ENCODE results near the gene OR4X2.

DNA sequence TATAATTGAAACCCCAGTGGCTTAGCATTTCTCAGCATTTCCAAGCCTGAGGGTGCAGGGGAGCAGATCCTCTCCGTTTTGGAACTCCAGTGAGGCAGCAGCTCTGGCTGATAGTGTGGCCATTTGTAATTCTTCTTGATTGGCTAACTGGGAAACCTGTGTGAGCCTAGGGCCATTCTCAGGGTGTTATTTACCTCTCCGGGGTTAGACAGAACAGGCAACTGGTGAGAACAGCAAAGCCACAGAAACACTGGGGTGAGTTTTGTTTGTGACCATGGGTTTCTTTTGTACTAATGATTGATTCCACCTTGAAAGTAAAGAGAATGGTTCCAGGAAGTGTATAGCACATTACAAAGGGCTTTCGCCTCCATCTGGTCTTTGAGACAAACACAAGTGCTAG lies 2.4 kb upstream of the OR4X2 start:
- TF ChIP-seq, protein P1, sequence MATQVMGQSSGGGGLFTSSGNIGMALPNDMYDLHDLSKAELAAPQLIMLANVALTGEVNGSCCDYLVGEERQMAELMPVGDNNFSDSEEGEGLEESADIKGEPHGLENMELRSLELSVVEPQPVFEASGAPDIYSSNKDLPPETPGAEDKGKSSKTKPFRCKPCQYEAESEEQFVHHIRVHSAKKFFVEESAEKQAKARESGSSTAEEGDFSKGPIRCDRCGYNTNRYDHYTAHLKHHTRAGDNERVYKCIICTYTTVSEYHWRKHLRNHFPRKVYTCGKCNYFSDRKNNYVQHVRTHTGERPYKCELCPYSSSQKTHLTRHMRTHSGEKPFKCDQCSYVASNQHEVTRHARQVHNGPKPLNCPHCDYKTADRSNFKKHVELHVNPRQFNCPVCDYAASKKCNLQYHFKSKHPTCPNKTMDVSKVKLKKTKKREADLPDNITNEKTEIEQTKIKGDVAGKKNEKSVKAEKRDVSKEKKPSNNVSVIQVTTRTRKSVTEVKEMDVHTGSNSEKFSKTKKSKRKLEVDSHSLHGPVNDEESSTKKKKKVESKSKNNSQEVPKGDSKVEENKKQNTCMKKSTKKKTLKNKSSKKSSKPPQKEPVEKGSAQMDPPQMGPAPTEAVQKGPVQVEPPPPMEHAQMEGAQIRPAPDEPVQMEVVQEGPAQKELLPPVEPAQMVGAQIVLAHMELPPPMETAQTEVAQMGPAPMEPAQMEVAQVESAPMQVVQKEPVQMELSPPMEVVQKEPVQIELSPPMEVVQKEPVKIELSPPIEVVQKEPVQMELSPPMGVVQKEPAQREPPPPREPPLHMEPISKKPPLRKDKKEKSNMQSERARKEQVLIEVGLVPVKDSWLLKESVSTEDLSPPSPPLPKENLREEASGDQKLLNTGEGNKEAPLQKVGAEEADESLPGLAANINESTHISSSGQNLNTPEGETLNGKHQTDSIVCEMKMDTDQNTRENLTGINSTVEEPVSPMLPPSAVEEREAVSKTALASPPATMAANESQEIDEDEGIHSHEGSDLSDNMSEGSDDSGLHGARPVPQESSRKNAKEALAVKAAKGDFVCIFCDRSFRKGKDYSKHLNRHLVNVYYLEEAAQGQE (IDR thresholded peaks at IDR 0.05): no peak
- TF ChIP-seq, protein P2, sequence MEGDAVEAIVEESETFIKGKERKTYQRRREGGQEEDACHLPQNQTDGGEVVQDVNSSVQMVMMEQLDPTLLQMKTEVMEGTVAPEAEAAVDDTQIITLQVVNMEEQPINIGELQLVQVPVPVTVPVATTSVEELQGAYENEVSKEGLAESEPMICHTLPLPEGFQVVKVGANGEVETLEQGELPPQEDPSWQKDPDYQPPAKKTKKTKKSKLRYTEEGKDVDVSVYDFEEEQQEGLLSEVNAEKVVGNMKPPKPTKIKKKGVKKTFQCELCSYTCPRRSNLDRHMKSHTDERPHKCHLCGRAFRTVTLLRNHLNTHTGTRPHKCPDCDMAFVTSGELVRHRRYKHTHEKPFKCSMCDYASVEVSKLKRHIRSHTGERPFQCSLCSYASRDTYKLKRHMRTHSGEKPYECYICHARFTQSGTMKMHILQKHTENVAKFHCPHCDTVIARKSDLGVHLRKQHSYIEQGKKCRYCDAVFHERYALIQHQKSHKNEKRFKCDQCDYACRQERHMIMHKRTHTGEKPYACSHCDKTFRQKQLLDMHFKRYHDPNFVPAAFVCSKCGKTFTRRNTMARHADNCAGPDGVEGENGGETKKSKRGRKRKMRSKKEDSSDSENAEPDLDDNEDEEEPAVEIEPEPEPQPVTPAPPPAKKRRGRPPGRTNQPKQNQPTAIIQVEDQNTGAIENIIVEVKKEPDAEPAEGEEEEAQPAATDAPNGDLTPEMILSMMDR (IDR thresholded peaks at IDR 0.05; ENCODE audit: low read depth, low read length, missing input control): no peak
- no peak for TF ChIP-seq JUND (IDR thresholded peaks at IDR 0.05)
- no peak for TF ChIP-seq GABPA (IDR thresholded peaks at IDR 0.05 in 1 of 2, conservative IDR thresholded peaks at IDR 0.05 in 1 of 2)
- no peak for TF ChIP-seq FOXA1 (IDR thresholded peaks at IDR 0.05)
- TF ChIP-seq, protein P3, sequence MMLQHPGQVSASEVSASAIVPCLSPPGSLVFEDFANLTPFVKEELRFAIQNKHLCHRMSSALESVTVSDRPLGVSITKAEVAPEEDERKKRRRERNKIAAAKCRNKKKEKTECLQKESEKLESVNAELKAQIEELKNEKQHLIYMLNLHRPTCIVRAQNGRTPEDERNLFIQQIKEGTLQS (IDR thresholded peaks at IDR 0.05): no peak
- no peak for TF ChIP-seq RAD21 (IDR thresholded peaks at IDR 0.05)
- TF ChIP-seq, protein P4, sequence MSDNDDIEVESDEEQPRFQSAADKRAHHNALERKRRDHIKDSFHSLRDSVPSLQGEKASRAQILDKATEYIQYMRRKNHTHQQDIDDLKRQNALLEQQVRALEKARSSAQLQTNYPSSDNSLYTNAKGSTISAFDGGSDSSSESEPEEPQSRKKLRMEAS (IDR thresholded peaks at IDR 0.05): no peak
- TF ChIP-seq EGR1 (IDR thresholded peaks at IDR 0.05; ENCODE audit: low read depth in 2 of 2): no peak
